Stimulated activated CD4-positive, alpha-beta T cell treated with anti-CD3 and anti-CD28 coated beads, TNF-alpha, amount 100 ng/mL, for 24 hours (primary cell): ENCODE results near the gene SEMA3D.

Source experiments
- DNase-seq, 3 experiments: peaks; one replicate each; pipeline ENCODE4 v3.0.0-alpha.2; 2020; ENCODE audit warnings: low read depth in 3 of 3

SEMA3D gene

DNA sequence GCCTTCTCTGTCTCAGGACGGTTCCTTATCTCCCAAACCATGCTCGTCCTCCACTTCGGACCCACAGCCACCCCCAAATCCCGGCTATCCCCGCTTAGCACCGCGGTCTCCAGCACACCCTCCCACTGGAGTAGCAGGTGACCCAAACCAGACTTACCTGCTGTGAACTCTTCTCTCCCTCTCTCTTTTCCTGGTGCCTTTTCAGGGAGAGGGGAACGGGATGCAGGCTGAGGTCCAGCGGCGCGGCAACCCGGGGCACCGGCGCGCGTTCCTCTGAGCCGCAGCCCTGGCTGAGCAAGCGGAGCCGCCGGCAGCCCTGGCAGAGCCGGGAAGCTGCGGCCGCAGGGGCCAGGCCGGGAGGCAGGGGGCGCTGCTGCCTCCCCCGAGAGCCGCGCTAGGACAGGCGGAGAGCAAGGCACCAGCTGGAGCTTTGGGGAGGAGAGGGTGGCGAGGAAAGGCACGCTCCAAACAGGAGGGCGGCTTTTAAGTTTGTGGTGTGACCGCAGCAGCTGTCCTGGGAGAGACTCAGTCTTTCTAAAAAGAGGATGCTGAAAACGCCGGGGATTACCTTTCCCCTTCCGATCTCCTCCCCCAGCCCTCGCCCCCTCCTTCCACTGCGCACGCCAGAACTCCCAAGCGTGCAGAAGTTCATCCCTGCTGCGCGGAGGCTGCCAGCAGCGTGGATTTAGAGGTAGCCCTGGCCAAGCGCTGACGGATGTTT lies at the start of gene SEMA3D:
Gene SEMA3D (minus strand): TSS at position 536 of the 721 bp plus-strand sequence. CDS start 65,165 bp downstream, outside the sequence.
- DNase-seq: peak in 1 of 3 experiments; percentile 9

DNA sequence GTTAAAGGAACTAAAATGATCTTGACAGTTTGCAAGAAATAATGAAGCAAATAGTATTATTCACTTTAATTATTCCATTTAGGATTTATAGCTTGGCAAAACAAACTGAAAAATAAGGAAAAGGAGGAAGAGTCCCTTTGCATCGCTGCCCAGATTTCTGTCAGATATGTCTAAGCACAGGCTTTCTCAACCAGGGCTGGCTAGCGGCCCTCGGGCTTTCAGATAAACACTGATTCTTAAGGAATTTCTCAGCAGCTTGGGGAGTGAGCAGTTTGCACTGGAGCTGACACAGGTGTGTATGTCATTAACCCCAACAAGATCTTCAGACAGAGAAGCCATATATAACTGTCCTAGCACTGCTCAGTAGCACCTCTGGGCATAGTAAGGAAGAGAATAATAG lies 47.9 kb upstream of the SEMA3D start:
- no peak for DNase-seq

DNA sequence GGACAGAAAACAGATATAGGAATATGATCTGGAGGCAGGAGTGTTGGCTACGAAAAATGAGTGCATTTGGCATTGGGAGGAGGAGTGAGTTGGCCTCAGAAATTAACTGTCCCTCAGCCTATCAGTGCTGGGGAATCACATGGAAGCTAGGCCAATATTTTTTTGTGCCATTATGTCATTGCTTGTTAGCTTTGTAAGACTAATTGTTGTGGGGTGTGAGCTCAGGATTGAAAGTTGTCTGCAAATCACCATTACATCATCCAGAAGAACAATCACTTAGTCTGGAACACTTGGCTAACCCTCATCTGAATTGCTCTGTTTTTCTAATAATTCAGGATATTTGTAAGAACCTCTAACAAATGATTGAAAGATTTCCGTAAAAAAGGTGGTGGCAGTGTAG lies 45.2 kb upstream of the SEMA3D start:
- no peak for DNase-seq

DNA sequence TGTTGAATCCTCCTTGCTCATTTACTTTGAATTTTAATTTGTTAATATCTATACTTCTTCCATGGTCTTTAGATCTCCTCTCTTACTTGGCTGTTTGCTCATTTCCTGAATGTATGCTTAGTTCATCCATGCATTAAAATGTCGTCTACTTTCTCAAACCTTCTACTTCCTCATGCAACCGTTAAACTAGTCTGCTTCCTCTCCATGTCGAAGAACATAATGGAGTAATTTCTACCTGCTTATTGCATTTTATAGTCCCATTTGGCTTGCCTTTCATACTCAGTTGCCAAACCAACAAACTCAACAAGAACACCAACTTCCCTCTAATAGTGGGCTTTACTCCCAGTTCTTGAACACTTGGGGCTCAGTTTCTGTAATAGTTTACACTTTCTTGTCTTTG lies 43.8 kb upstream of the SEMA3D start:
- DNase-seq: no peak

DNA sequence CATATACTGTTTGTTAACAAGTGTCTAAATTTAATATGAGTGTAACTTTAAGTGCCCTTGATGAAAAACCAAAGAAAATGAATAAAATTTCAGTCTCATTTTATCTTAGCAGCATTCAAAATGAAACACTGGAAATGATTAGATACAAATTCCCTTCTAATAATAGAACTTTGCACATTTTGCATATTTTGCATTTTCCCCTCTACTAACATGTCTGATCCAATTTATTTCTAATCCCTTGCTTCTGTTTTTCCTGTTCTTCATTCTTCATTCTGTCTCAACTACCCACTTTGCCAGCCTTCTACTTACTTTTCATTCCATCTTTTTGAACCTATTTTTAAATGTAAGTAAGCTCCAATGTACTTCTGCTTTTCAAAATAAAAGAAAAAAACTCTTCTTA lies 42.7 kb upstream of the SEMA3D start:
- no peak for DNase-seq

DNA sequence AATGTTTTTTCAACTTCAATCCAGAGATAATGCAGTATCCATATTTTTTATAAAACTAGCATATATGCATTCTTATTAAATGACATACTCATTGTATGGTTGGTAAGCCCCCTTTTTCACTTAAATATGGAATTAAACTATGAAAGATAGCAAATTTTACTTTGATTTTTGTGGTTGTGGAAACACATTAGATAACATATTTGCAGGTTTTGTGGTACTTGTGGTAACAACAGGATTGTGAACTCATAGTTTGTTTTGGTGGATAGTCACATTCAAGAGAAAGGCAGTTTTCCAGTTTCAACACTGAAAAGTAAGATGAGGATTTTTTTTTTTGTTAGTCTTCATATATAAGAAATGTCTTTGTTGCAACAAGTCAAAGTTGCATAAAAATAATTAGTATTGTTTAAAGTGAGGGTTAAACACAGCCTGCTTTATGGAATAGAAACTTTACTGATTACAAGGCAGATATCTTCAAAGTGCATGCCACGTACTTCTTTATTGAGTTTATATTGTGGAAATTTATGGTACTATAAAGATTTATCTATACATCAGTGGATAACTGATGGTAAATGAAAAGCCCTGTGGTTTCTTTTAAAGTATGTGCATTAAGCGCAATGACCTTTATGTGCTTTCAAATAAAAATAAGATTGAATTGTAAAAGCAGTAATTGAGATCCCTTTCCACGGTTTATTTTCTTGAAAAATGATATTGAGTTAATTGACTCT lies 39.7 kb upstream of the SEMA3D start:
- no peak for DNase-seq

DNA sequence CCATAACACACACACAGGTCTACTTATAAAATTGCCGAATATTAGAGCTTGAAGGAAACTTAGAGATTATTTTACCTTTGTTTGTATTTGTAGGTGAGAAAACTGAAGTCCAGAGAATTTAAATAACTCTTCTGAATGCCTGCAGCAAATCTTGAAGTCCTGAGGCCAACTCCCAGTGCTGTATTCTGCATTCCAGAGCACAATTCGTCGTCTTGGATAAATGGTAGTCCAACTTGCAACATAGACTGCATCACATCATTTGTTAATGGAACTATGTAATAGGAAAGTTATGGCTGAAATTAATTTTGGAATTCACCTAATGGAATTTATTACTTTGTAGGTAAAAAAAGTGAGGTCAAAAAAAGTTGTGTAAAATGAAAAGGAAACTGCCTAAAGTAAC lies 37.3 kb upstream of the SEMA3D start:
- DNase-seq: no peak

DNA sequence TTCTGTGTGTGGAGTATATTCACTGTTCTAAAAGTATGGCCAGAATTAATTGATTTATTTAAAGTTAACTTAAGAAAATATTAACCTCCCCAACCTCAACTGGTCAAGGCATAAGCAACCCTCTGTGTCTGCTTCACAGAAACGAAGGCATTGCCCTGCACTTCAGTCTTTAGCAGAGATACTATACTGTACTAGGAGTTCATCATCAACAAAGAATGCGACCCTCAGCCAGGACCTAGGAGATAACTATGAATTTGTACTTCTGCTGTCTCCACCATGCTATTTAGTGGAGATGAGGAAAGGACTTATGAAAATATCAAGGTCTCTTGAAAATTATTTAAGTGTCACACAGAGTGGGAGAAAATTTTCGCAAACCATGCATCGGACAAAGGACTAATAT lies 35.7 kb upstream of the SEMA3D start:
- DNase-seq: no peak

DNA sequence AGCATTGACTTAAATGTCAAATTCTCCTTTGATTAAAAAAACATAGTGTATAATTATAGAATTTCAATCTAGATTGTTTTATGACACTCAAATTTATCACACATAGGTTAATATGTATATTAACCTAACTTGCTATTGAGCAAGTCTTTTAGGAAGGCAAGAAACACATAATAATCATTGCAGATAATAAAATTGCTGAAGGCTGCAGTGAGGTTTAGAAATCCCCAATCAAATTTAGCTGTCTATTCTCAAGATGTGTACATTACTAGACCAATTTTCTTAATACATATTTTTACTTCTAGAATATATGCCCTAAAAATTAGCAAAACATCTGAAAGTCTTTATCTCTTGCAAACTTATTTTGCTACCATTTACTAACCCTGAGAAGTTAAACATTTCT lies 34.9 kb upstream of the SEMA3D start:
- no peak for DNase-seq

DNA sequence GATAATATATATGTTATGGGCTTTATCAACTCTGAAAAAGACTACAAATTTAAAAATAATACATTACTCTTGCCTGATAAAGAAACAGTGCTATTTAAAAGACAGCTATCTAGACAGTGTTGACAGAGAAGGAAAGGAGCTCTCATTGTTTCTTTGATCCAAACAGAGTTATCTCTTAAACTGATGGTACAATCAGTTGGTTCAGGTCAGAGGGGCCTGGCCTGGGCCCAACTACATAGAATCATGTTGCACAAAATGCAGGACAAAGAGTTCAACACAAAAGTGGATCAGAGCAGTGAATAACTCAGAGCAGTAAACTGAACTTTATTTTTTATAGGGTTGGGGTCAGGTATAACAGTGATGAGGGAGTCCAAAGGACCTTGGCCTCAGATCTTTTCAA lies 33.8 kb upstream of the SEMA3D start:
- DNase-seq: no peak

DNA sequence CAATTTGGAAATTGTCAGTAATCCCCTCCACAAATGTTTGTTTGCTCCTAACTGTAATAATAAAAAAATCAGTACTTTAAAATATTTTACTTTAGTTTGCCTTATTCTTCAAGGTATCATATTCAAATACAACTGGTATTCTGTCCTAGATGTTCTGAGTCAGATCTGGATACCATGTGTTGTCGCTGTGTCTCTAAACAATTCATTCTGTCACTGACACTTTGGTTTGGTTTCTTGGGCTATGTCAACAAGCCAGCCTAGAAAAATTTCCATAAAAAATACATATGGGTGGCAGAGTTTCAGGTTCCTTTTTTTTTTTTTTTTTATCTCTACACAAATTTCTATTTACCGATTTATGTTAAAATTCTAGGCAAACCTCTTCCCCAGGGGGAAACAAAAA lies 33.2 kb upstream of the SEMA3D start:
- DNase-seq: no peak

DNA sequence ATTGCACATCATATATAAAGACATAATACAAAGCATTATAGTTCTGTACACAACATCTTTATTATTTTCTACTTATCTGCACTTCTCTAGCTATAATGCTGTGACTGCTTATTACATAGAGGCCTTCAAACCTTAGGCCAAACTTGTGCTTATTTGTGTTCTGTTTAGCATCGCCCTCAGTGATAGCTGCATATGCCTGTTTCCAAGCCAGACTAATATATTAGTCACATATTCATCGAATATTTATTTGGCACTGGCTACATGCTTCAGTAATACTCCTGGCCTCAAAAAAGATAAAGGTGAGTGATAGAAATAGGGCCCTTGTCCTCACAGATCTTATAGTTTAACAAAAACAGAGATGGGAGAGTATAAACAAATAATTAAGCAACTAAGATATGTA lies 30.2 kb upstream of the SEMA3D start:
- DNase-seq: no peak

DNA sequence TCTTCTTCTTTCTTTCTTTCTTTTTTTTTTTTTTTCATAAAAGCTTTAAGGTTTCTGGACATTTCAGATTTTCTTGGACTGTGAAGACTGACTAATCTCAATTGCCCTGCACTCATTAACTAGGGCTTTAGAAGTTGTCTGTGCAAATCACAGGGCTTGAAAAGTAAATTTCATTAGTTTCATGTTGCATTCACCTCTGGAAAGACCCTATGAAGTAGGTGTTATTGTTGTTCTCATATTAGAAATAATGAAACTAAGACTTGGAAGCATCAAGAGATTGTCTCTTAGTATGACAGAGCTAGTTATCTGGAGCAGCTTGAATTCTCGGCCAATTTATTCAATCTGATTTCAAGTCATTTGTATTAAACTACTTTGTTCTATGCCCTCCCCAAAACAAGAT lies 28.2 kb upstream of the SEMA3D start:
- no peak for DNase-seq

DNA sequence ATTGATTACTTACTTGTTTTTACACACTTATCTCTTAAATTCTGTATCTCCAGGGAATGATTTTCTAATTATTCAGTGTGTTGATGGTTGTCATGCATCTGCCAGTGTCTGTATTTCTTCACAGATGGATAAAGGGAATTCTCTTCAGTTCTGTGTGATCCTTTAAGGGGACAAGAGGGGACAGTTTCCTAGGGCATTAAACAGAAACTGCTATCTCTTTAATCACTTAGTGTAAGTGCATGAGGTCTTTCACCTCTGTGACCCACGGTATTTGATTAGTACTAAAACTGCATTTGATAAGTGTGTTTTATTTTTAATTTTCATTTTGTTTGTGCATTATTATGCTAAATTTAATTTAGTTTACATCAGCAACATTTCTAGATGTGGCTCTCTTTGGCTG lies 26.6 kb upstream of the SEMA3D start:
- no peak for DNase-seq

DNA sequence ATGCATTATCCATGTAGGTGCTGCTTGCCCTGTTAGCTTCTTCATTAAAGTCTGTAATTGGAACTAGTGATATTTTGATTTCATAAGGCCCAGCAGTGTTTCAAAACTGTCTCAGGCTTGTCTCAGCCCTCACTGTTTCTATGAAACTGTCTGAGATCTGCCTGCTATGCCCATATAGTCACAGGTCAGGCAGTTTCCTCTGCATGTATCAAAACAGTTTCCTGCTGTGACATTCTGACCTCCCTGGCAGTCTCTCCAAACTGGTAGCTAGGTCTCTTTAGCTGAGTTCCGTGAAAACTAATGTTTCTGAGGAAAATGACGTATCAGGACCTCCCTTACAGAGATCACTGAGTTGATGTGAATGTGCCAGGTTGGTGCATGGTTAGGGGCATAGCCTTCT lies 18.9 kb upstream of the SEMA3D start:
- no peak for DNase-seq

DNA sequence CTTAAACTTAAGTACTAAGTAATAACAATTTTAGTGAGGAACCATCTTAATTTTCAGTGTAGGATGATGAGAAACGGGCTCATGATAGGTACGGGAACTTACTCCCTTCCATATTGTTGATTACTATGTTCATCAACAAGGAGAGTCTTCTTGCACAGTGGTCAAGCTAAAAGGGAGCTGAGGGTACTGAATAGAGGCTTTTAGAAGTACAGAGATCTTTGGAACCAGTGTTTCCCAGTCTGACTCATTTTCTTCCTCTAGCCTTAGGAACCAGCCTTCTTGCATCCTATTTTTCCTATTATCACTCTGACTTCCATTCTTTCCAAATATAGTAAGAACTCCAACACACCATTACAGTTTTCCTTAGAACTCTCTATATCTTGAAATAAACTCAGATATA lies 17.6 kb upstream of the SEMA3D start:
- no peak for DNase-seq

DNA sequence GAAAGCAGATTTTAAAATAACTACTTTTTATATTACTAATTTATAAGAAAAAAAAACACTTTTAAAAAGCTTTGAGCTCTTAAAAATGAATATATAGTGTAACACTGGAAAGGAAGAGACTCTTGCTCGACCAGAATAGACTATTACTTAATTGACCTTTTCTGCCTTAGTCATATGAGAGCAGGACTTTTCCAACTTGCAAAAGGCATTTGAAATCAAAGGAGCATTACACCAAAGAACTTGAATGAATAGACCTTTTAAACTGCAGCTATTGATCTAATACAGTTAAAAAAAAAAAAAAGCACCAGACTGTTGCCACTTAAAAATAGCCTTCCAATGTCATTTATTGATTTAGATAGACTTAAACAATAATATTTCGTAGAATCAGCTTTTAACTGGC lies 17.2 kb upstream of the SEMA3D start:
- DNase-seq: no peak

DNA sequence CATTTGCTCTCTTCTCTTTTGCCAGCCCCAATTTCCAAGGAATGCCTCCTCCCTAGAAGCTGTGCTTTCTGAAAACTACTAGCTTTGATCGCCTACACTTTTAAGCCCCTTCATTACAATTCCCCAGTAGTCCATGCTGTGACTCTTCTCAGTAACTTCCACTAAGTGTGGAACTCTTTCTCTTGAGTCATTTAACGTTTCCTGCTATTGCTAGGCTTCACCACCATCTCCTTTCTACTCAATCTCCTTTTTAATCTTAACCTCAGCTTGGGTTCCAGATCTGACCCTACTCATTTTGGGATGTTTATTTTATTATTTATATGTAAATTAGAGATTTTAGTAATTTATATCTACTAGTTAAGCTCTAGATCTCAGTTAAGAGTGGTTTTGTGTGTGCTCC lies 14.4 kb upstream of the SEMA3D start:
- DNase-seq: no peak

DNA sequence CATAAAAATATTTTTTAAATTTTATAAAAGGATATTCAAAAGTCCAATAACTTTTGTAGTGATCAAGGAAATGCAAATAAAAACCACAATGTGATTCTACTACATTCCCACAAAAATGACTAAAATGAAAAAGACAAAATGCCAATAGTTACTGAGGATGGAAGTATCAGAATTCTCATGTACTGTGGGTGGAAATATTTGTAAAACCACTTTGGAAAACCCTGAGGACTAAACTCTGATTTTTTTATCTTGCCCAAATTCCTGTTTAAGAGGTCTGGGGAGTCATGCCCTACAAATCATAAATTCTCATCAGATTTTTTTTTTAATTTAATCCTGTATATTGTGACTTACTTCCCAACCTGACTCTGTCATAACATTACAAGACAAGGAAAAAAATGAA lies 9.8 kb upstream of the SEMA3D start:
- DNase-seq: no peak

DNA sequence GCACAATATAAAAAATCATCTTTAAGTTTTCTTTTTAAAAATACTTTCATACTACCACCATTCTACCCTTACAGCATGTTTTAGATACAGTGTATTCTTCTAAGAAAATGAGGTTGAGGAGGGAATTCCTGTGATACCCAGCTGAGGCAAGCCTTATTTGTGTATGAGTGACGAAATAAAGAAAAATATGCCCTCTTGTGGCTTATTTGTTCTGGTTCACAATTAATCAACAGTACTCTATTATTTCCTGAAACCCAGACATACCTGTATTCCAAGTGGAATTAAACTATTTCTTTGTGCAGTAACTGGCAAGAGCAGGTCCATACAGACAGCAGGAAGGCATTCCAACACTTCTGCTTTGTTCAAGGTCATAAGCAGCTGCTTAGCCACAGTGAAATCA lies 4.5 kb upstream of the SEMA3D start:
- no peak for DNase-seq

DNA sequence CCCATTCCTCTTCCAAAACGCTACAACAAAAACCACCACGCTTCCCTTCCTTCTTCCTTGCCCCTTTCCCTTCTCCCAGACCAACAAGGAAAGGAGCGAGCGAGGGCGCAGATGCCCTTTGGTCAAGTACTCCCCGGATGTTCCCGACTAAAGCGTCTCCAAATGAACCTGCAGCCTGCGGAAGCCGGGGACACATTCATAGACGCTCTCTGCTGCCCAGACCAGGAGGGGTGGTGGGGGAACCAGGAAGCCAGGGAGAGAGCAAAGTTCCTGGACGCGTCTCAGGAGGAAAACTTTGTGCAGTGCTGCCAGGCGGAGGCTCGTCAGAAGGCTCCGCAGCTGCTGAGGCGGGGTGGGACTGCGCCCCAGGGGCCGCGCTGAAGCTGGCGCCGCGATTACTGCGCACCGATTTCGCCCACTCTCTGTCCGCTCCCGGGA lies 754 bp downstream of the SEMA3D start:
- DNase-seq: no peak

DNA sequence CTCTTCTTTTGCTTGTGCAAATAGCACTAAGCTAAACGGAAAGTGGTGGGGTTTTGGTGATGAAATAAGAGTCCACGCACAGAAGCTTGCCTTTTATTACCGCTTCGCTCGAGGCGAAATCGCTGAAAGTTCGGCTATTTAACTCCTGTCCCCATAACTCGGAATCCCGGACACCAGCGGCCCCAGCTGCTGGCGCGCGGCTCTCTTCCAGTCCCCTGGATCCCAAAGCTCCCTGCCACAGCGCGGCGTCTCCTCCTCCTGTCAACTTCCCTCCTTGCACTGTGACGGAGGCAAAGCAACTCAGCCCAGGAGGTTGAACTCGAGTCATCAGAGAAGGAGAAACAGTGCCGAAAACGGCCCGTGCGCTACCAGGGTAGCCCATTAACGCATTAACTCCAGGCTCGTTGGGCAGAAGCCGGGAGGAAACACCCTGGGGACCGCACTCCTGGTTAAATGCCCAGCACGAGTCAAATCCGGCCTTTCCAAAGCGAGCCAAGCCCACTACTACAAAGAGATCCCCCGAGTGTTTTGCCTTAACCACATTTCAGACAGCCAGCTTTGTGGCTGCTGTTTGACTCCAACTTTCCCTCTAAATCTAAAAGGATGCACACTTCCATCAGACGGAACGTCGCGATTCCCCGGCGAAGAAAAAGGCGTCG lies 1.3 kb downstream of the SEMA3D start:
- no peak for DNase-seq
